ENCODE results near the gene RFC5. TPM values are rescaled to one million over a fixed set of nuclear protein-coding genes. Genes with fewer than 3 reads are reported as not detected.

RFC5 gene
- polyA plus RNA-seq (2011; rRNA removed) (11.5 and 13.3 TPM in 2 replicates), polyA minus RNA-seq (2011; rRNA and poly(A)+ RNA removed) (6.8 and 7.8 TPM in 2 replicates)

DNA sequence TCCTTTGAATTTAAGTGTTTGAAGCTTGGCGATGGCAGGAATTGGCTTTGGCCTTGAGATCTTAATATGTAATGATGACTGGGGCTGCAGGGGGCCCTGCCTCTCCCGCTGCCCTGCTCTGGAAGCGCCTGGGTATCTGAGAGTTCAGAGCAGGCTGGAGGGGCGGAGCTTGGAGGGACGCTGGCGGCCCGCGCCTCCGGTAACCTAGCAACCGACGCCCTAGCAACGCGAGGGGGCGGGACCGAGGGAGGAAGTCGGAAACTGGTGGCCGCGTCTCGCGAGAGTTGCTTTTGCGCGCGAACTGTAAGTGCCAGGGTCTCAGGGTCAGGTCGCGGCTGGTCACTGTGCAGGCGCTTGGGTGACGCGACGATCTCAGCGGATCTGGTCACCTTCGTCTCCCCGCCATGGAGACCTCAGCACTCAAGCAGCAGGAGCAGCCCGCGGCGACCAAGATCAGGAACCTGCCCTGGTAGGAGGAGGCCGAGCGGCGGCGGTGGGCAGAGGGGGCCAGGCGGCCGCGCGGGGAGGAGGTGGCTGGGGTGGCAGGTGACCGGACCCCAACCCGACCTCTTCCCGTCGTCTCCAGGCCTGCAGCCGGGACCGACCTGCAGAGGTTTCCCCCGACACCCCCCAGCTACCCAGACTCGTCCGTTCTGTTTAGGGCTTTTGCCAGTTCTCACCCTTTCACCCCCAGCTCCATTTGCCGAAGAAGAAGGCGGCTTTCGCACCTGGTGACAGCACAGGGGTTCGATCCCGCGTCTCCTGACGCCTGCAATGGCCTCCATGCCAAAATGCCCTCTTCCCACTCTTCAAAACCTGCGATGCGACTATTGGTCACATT is at the start of gene RFC5:
RFC5 (plus strand) TSS at position 280 of the 841 bp plus-strand sequence; CDS start at position 405, 125 bp downstream.
- CTCF ChIA-PET = interaction anchor here (1.4 to 1.5 kb wide), 3 partner anchors 16 to 160 kb away, joined by 4 to 5 read pairs (median 4); no protein-coding TSS in a partner anchor
- DNase-seq (ENCODE audit: low read depth) = peak; percentile 76
- H3K36me3 ChIP-seq (ENCODE audit: control insufficient read depth, insufficient read depth, low read length) = no peaks in the 10 kb centered on the region; the same call in 1 of the 2 replicates
- TF ChIP-seq CTCF (IDR thresholded peaks at IDR 0.05; ENCODE audit: insufficient read depth, low read depth, low read length) = no peak
- POLR2A ChIA-PET = interaction anchor here (0.7 kb wide), 1 partner anchor 13 kb away, joined by 7 read pairs; no protein-coding TSS in a partner anchor
- H3K4me3 ChIP-seq (ENCODE audit: low read depth, low read length) = peak within 1 kb of the TSS; percentile 95
- H3K27me3 ChIP-seq (ENCODE audit: control insufficient read depth, insufficient read depth, low read length) = no peaks in the 10 kb centered on the region

GRCh38 chr12:117967043-117967442 is 49.5 kb upstream of the RFC5 start:
- Histone ChIP-seq H3K27me3 (ENCODE audit: control insufficient read depth, insufficient read depth, low read length) (peaks cover 9% of the 10 kb centered on the region), H3K4me3 (ENCODE audit: low read depth, low read length) (no peak overlapping the region), H3K36me3 (ENCODE audit: control insufficient read depth, insufficient read depth, low read length) (no peaks in the 10 kb centered on the region)
- ChIA-PET POLR2A (no interaction called here), CTCF (no interaction called here)
- no peak for DNase-seq (ENCODE audit: low read depth)
- TF ChIP-seq CTCF (IDR thresholded peaks at IDR 0.05; ENCODE audit: insufficient read depth, low read depth, low read length) = no peak

- CTCF ChIA-PET = no interaction called here
- Histone ChIP-seq H3K36me3 (ENCODE audit: control insufficient read depth, insufficient read depth, low read length) (no peaks in the 10 kb centered on the region), H3K4me3 (ENCODE audit: low read depth, low read length) (no peak overlapping the region), H3K27me3 (ENCODE audit: control insufficient read depth, insufficient read depth, low read length) (peaks cover 9% of the 10 kb centered on the region)
- POLR2A ChIA-PET = no interaction called here
- DNase-seq (ENCODE audit: low read depth) = no peak
- no peak for TF ChIP-seq CTCF (IDR thresholded peaks at IDR 0.05; ENCODE audit: insufficient read depth, low read depth, low read length)
These were observed 49.0 kb upstream of the RFC5 start for GRCh38 chr12:117967512-117967911.

DNA sequence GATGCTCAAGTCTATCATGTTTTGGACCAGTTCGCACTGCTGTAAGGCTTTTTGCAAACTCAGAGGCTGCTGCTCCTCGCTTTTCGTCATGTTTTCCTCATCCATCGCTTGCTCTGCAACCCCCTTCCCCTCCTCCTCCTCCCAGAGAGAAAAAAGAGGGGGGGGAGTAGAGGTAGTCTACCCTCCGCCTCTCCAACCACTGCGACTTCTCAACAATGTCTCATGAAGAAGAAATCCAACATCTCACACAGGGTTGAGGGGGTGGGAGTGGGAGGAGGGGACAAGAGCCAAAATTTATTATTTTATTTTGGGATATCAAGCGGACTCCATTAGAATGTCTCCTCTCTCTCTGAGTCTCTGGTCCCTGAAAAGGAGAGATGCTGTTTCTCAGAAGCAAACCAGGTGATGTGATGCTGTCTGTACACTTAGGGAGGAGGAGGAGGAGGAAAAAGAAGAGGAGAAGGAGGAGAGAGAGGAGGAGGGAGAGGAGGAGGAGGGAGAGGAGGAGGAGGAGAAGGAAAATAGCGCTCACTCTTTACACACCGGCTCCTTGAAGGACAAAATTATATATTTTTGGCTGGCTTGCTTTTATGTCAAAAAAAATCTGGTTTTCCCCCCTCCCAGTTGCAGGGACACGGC is 48.2 kb upstream of the RFC5 start:
- CTCF ChIA-PET = no interaction called here
- POLR2A ChIA-PET = no interaction called here
- peaks cover 9% of the 10 kb centered on the region for H3K27me3 ChIP-seq (ENCODE audit: control insufficient read depth, insufficient read depth, low read length)
- DNase-seq (ENCODE audit: low read depth) = no peak
- no peak for TF ChIP-seq CTCF (IDR thresholded peaks at IDR 0.05; ENCODE audit: insufficient read depth, low read depth, low read length)
- H3K36me3 ChIP-seq (ENCODE audit: control insufficient read depth, insufficient read depth, low read length) = no peaks in the 10 kb centered on the region
- H3K4me3 ChIP-seq (ENCODE audit: low read depth, low read length) = peak overlapping the region; percentile 34

Measured in BJ (cell line).